Superior temporal gyrus (tissue), 1 donor: ENCODE data around the gene FKBP9.
"Not testable (repeated sequence)": the region's sequence is repeated elsewhere in the genome, so short reads cannot be mapped to it uniquely, and the experiment has no call there.

Source experiments
- DNase-seq: peaks from one replicate; pipeline ENCODE4 v3.0.0-alpha.2; 2016; ENCODE audit errors: extremely low spot score

FKBP9 gene

DNA sequence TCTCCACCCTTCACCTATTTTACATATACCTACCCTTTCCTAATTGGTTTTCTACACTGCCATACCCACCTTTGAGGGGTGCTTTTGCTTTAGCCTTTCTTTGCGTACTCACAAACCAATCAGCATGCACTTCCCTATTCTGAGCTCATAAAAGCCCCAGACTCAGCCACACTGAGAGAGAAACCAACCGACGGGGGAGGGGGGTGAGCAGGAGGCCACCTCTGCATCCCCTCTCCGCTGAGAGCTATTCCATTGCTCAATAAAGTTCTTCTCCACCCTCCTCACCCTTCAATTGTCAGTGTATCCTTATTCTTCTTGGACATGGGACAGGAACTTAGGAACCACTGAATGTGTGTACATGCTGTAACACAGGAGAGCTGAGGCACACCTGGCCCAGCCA, 9.0 kb upstream of the FKBP9 start:
- no peak for DNase-seq

DNA sequence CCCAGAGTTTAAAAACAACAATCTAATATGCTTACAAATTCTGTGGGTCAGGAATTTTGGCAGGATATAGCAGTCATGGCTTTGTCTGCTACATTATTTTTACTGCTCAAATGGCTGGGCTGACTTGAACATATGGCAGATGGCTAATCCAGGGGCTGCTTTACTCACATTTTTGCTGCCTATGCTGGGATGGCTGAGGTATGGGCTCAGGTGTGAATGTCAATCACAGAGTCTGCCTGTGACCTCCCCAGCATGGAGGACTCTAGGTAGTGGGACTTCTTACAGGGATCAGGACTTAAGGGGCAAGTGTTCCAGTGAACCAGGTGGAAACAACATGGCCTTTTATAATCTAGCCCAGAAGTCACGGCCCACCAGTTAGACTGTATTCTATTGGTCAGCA, 4.4 kb upstream of the FKBP9 start:
- no peak for DNase-seq

DNA sequence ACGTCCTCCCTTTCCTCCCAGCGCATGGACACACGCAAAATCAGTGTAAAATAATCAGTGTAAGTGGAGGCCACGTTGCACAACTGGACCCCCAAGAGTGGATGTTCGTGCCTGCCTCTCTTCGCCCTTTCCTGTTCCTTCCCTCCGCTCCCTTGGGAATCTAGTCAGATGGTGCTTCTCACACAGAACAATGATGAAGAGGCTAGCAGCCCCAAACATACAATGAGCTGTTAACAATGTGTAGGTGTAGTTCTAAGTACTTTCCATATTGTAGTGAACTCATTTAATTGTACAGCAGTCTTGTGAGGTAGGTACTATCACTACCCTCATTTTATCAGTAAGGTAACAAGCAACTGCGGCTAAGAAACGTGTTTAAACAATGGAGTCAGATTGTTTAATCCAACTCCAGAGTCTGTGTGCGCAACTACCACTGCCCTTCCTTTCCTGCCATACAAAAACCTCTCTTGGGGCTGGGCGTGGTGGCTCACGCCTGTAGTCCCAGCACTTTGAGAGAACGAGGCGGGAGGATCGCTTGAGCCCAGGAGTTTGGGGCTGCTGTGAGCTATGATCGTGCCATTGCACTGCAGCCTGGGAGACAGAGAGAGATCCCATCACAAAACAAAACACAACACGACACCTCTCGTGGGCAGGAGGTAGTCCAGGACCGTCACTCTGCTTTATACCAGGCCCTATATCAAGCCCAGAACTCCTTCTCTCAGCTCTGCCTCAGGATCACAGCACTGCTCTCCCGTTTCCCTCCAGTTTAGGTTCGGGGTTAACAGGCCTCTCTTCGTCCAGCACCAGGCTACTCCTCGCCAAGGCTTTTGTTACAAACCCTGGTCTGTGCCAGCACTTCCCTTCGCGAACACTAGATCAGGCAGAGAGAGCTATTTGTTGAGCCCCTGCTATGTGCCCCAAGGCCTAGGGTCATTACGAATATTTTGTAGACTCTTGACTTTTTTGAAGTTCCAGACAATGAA, 1.1 kb downstream of the FKBP9 start:
- DNase-seq: peak; percentile 49

DNA sequence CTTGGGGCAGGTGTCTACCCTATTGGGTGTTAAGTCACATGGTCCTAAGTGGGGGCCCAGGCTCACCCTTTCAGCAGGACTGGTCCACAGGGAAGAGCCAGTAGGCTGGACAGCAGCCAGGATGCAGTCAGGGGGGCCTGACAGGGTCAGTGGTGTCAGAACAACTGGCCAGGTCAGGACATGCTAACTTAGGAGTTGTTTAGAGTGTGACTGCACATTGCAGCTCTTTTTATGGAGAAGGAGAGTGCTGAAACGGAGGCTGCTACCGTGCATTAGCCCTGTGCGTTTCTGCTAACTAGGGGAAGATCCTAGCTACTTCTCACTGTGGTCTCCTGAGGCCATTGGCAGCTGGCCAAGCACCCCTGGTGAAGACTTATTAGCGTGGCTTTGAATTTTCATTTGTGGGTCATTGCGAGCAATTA, 6.7 kb downstream of the FKBP9 start:
- not testable (repeated sequence) for DNase-seq

DNA sequence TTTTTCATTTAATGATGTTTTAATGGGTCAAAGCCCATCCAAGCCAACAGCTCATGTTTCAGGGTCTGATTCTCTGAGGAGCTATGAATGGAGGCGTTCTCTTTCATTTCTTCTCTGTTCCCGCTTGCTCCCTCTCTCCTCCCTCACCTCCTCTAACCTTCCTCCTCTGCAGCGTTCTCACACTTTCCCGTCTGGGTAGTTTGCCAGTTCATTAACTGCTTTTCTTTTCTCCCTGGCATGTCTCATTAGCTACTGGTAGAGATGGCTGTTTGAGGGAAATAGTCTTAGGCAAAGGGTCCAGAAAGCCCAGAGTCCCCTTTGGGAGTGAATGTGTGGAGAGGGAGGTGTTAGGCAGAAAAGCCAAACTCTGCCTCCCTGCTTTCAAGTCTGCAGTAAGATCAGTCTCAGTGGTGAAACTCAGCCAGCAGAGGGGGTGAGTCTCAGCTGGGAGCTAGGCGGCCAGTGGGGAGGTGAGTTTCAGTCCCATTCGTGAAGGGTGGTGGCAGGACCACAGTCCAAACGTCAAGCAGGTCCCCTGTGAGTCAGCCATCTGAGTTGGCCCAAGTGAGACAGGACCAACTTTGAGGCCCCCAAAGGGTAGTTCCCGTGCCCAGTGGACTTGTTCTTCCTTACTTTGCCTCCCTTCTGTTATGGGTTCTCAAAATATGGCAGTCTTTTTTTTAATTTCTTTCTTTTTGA, 7.4 kb downstream of the FKBP9 start:
- DNase-seq: peak; percentile 35

DNA sequence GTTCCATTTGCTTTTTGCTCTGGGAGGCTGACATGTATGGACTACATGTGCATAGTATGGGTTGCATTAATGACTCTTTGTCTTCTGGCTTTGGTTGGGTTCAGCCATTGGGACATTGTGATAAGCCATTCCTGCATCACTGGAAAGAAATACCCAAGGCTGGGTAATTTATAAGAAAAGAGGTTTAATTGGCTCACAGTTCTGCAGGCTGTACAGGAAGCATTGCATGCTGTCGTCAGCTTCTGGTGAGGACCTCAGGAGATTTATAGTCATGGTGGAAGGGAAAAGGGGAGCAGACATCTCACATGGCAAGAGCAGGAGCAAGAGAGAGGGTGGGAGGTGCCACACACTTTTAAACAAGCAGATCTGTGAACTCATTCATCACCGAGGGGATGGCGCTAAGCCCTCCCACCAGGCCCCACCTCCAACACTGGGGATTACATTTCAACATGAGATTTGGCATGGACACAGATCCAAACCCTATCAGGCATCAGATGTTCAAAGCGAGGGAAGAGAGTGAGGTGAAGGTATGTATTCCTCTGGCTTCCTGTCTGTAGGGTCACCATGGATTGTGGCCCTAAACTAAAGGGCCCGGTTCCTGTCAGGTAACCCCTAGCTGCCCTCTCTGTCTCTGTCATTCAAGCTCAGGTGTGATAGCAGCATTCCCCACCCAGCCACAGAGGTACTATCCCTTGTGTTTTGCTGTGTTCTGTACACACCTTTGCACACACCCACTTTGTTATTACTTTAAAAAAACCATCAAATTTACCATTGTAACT, 9.4 kb downstream of the FKBP9 start:
- not testable (repeated sequence) for DNase-seq

DNA sequence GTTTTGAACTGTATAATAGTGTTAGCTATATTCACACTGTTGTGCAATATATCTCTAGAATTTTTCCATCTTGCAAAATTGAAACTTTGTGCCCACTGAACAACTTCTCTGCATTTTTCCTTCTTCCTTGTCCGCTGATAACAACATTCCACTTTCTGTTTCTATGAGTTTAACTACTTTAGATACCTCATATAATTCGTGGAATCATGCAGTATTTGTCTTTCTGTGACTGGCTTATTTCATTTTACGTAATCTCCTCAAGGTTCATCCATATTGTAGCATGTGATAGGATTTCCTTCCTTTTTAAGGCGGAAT, 10.0 kb downstream of the FKBP9 start:
- not testable (repeated sequence) for DNase-seq

DNA sequence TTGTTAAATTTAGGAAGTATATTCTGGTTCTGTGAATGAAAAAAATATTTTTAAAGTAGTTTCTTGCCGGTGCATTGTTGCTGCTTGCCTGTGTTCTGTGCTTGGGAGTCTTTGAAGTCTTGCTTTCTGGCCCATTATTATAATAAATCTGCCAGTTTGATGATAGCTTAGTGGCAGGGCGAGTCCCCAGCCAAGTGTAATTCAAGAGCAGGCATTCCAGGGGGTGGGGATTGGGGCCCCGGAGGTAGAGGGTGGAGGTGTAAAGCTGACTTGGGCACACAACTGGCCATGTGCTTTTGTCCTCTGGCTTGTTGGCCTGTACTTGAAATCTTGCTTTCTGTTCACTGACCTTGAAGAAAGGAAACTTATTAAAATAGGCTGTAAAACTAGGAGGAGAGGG, 14.7 kb downstream of the FKBP9 start:
- not testable (repeated sequence) for DNase-seq

DNA sequence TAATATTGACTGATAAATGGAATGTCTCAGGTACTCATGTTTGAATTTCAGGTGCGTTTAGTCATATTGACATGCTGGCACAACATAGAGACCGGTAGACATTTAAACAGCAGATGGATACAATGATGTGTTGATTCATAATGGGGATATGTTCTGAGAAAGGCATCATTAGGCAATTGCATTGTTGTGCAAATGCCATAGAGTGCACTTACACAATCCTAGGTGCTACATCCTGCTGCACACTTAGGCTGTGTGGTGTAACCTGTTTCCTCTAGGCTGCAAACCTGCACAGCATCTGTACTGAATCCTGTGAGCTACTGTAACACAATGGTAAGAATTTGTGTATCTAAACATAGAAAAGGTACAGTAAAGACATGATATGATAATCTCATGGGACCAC, 19.9 kb downstream of the FKBP9 start:
- DNase-seq: not testable (repeated sequence)

DNA sequence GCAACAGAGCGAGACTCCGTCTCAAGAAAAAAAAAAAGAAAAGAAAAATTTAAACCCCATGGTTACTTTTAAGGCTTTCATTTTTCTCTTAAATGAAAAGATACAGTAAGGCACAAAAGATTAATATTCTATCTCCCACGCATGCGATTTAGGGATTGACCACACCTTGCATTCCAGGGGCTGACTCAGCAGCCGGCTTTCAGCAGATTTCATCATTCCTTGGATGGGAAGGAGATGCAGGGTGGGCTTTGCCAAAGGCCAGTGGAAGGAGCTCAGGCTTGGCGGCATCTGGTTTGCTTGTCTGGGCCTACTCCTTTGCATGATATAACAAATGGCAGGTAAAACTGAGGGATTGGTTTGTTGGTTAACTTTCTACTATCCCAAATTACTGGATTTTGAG, 22.0 kb downstream of the FKBP9 start:
- DNase-seq: not testable (repeated sequence)

DNA sequence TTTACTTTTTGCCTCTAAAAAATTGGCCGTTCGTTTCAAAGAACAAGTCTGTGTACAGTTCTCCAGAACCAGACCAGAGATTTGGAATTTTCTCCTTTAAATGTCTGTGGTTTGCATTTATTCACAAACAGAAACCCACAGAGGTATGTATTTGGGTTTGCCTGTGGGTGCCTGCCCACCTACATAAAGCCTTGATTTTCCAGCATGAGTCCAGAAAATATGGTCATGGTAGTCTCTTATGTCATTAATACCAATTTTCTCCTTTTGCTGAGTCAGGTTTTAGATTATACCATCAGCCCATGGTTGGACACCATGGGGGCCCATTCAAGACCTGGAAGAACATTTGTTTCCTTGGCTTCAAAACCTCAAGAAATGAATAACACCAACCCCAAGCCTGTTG, 22.7 kb downstream of the FKBP9 start:
- DNase-seq: not testable (repeated sequence)

DNA sequence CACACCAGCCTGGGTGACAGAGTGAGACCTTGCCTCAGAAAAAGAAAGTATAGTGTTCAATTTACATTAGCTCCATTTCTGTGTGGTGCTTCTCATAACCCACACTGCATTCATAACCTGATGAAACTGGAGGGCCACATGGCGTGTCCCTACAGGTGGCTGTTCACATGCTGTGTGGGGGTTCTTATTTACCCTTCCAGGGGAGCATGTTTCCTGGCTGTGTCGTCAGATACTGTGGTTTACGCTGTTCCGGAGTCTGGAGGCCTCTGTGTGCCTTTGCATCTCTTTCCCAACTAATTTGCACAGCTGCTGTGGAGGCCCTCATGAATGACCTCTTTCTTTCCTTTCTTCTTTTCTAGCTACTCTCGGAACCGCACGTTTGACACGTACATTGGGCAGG, 30.9 kb downstream of the FKBP9 start:
- not testable (repeated sequence) for DNase-seq

DNA sequence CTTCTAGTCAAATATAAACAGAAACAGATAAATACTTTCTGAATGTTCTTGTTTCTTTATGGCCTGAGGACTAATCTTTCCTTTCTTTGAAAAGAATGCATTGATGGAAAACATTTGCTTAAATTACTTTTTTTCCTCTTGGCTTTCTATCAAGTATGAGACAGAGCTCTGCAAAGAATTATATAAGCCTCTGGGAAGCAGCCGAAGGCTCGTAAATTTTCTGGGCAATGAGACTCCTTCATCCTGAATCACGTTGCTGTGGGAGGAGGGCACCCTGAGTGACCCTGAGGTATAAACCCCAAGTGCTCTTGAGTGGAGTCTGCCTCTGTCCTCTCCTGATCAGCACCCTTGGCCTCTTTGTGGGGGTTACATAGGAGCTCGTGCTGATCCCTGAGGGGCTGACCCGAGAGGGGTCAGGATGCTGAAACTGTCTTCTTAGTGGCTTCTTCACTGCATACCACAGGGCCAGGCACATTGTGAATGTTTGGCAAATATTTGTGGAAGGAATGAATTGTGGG, 33.9 kb downstream of the FKBP9 start:
- DNase-seq: not testable (repeated sequence)

DNA sequence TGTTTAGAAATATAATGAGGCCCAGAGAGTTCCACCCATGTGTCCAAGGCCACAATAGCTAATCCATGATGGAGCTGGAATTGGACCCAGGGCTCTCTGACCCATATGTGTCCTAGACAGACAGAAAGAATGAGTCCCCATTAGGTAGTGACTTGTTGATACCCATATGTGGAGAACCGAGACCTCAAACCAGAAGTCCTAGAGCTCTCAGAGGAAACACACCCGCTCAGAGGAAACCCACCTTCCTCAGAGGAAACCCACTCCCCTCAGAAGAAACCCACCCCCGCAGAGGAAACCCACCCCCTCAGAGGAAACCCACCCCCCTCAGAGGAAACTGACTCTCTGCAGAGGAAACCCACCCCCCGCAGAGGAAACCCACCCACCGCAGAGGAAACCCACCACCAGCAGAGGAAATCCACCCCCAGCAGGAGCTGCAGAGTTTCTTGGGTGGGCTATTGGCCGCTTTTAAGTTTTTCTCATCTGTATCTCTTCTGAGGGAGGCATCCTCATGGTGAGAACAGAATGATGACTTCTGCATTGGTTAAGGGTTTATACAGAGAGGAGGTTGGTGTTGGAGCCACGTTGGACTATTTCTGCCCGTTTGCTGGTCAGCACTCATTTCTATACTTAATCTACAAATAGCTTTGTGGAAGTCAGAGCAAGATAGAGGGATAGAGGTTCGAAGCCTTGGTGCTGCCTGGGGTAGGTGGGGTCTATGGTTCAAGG, 34.9 kb downstream of the FKBP9 start:
- not testable (repeated sequence) for DNase-seq

DNA sequence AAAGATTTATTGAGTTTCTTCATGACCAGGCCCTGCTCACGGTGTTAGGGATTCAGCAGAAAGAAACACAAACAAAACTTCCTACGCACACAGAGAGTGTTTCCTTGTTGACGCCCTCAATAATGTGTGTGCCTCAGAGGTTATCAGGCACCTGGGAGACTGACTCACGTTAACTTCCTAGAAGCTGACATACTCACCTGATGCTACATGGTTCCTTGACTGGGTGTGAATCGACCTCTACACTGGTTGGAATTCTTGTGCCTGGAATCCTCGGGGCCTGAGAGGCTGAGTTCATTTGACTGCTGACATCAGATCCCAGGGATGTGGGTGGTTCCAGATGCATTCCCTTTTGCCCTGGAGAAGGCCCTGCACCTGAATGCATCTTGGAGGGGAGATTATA, 35.5 kb downstream of the FKBP9 start:
- not testable (repeated sequence) for DNase-seq

DNA sequence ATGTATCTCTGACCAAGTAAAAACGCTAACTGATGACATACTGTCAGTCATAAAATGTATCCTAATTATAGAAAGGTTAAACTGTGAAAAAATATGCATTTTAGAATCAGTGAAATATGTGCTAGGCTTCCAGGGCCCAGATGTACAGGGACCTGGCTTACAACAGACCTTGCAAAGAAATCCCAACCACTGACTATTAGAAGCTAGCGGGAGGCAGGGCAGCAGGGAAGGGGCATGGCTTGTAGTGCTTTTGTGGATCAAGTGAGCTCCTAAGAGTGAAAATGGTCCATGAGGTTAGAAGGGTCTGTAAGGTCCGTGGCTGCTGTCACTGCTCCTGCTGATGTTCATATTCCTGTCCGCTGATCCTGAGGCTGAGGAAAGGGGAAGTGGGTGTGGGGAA, 40.7 kb downstream of the FKBP9 start:
- not testable (repeated sequence) for DNase-seq

DNA sequence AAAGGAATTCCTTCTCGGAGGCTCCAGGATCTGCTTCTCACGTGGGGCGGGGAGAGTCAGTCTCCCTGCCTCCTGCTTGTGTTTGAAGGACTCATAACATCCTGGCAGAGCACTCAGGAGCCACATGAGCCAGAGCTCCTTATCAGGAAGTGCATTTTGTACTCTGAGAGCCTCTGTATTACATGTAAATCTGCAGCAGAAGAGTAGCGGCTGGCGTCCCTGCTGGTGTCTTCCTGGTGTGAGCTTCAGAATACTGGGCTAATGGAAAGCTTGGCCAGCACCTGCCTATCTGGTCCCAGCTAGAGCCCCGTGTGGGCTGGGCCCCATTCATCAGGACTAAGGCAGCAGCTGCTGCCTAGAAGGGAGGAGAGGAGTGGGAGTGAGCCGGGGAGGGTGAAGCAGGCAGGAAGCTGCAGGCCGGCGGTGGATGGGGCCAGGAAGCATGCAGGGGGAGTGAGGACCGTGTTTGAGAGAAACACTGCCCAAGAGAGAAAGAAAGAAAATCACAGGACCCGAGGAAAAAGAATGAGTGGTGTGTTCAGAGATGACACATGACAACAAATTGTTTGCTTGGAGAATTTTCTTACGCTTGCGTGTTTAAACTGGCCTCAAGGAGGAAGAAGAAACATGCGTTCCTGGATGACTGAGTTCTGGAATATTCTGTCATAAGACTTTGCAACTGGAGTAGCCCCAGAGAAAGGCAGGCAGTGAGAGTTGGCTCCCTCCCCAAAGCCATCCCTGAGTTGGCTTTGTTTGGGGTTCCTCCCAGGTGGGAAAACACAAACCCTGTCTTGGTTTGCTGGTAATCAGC, 41.3 kb downstream of the FKBP9 start:
- DNase-seq: not testable (repeated sequence)

DNA sequence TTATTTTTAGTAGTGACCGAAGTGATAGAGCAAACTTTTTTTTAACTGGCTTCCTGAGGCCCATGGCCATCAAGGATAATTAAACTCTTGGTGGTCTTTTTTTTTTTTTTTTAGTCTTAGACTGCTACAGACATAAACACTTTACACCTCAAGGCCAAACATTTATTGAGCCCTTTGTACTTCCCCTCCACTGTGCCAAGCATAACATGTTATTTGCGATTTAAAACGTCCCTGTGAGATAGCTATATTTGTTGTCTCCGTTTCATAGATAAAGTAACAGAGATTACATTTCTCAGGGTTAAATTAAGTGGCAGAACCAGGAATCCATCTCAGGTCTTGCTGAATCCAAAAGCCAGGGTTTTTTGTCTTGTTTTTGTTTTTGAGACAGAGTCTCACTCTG, 42.1 kb downstream of the FKBP9 start:
- DNase-seq: not testable (repeated sequence)

DNA sequence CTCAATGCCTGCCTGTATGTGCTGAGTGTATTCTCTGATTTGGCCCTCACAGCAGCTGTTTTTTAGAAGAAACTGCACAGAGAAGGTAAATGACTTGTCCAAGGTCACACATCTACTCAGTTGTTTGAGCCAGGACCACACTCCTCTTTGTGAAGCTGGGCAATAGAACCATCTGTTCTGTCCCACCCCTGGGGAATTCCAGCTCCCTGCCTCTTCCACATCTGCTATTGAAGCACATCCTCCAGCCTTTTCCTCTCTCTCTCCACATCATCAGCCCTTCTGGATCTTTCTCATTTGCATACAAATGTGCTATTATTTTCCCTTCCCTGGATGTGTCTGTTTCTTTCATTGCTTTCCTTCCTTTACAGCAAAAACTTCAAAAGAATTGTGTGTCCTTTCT, 45.9 kb downstream of the FKBP9 start:
- DNase-seq: not testable (repeated sequence)

DNA sequence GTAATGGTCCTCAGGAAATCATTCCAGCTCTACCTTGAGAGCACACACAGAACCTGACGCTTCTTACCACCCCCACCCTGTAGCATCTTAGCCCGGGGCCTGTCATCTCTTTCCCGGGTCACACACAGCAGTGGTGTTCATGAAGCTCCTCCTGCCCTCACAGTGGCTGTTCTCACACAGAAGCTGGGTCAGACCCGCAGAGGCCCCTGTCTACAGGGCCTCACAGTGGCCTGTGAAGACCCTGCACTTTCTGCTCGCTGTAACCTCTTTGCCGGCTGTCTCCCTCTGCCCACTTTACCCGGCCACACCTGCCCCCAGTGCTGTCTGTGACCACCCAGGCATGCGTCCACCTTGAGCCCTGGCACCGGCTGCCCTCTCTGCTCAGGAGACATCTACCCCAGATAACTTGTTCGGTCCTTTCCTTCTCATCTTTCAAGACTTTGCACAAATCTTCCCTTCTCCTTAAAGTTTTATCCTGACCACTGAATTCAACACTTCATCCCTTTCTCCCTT, 46.9 kb downstream of the FKBP9 start:
- DNase-seq: not testable (repeated sequence)
